GM19099 (cell line): ENCODE measurements around the gene EIF4E2.

Experiments
- POLR2A ChIP-seq: IDR thresholded peaks from 3 replicates; pipeline ENCODE4 v1.6.1; 2011; ENCODE audit warnings: low read depth; ENCODE audit not compliant: insufficient read length; ENCODE audit errors: extremely low read depth

EIF4E2 gene

GRCh38 chr2:232550354-232551249 is at the start of gene EIF4E2, which contains the start of gene TIGD1:
Gene EIF4E2, plus strand, starts transcription at chr2:232550689. Its CDS starts 36 bp downstream, at chr2:232550725.
Gene TIGD1, minus strand, starts transcription at chr2:232550557. Its CDS starts 675 bp downstream, at chr2:232549882.
- peak; percentile 94 for TF ChIP-seq POLR2A

GRCh38 chr2:232501331-232501771 is 49.1 kb upstream of the EIF4E2 start:
- TF ChIP-seq POLR2A, result no peak

GRCh38 chr2:232501794-232502390 is 48.6 kb upstream of the EIF4E2 start:
- TF ChIP-seq POLR2A, result no peak

DNA sequence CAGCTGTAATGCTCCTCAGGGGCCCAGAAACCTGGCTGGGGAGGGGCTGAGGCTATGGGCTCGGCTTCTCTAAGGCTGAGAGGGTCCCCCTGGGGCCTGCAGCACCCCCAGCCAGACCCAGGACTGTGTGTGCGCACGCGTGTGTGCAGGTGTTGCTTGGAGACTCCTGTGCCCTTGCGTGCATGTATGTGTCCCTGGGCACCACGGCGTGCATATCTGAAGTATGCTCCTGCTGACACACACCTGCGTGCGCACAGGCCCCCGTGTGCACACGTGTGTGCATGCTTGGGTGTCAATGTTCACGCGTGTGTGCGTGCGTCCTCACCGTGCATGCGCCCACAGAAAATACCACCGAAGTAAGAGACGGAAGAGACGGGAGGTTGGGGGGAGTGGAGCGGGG is 48.0 kb upstream of the EIF4E2 start:
- no peak for TF ChIP-seq POLR2A

DNA sequence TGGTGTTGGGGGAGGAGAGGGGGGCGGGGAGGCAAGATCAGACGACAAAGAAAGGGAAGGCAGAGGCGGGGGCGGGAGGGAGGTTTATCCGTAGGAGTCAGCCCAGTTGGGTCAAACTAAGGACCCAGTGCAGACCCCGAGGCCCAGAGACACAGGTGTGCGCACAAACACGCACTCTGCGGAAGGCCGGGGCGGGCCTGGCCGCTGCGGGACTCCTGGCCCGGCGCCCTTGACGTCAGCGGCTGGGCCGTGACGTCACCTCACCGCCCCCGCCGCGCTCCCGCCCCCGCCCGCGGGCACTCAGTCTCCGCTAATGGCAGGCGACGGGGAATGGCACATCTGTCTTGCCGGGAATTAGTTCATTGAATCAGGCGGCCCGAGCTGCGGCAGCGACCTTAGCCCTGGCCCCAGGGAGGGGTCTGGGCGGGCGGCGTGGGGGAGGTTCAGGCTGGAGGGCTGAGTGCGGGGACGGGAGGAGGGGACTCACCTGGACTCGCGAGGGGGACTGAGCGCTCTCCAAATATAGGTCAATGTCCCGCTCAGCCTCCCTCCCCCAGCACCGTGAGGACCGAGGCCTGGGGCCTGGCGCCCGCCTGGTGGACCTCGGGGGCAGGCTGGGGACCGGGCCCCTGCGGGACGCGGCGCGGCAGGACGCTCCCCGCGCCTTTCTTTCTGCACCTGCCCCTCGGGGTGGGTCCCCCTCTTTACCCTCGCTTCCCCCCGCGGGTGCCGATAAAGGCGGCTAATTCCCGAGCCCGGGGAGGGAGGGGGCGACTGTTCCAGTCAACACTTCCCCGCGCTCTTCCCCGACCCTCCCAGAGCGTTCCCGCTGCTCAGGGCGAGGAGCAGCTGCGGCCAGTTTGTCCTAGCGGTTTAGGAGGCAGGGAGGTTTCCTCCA is 47.3 kb upstream of the EIF4E2 start:
- no peak for TF ChIP-seq POLR2A

- no peak for TF ChIP-seq POLR2A
Measured at GRCh38 chr2:232503809-232504323, 46.6 kb upstream of the EIF4E2 start.

DNA sequence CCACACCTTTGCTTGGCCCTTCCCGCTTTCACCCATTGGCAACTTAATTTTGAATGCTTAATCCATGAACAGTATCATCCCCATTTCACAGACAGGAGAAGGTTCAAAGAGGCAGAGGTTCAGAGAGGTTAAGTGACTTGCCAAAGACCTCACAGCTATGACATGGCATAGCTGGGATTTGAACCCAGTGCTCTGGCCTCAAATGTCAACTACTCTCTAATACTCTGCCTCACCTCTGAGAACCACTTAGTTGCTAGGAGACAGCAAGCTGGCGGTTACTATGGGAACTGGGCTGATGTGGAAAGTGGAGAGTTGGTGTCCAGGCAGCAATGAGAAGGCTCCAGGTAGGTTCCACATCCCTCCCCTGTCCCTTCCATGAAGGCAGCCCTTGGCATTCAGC is 46.1 kb upstream of the EIF4E2 start:
- no peak for TF ChIP-seq POLR2A

- no peak for TF ChIP-seq POLR2A
Measured at GRCh38 chr2:232505856-232506255, 44.6 kb upstream of the EIF4E2 start.

DNA sequence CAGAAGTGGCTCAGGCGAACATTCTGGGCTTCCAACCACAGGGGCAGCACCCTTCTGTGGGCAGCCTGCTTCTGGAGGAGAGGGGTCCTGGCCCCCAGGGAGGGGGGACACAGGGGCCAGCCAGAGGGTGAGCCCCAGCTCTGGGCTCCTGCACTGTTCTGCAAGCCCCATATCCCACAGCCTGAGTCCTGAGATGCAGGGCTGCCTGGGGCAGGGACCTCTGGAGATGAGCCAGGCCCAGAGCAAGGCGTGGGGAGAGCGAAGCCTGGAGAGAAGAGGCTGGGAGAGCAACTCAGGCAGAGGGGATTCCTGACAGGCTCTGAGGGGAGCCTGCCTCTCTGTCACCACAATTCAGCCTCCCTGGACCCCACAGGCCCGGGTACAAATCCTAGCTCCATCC is 43.8 kb upstream of the EIF4E2 start:
- TF ChIP-seq POLR2A, result no peak

DNA sequence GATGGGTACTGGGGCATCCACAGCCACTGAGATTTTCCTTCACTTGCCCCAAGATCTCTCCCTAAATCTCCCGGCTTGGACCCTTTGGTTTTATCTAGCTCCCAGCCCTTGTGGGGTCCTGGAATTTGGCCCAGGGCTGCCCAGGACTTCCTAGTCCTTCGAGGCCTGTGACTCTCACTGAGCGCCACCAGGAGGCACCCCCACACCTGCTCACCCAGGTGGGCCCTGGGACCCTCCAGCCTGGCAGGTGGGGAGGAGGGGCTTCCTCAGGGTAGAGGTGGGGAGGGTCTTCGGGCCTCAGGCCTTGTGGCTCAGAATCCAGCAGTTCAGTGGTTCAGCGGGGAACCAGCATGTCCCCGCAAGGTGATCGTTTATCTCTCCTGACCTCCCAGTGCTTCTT is 42.2 kb upstream of the EIF4E2 start:
- no peak for TF ChIP-seq POLR2A

DNA sequence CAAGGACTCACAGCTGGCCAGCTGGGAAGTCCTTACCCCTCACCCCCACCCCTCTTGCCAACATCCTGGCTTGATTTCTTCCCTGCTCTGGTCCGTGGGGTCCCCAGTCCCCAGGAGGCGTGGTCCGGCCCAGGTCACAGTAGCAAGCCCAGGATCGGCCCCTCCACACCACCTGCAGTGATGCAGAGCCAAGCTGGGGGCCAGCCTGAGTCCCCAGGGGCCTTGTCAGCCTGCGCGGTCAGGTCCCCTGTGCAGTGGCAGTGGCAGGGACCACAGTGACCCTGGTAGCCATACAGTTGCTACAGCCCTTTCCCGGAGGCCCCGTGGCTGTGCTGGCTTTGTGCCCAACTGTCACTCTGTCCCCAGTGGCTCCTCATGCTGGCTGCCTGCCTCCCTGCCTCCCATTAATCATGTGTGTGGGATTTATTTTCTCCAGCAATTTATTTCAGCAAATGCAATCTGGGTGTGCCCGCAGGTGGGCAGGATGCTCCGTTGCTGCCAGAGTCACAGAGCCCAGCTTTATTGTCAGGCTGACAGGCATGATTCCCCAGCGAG is 39.1 kb upstream of the EIF4E2 start:
- TF ChIP-seq POLR2A, result no peak

DNA sequence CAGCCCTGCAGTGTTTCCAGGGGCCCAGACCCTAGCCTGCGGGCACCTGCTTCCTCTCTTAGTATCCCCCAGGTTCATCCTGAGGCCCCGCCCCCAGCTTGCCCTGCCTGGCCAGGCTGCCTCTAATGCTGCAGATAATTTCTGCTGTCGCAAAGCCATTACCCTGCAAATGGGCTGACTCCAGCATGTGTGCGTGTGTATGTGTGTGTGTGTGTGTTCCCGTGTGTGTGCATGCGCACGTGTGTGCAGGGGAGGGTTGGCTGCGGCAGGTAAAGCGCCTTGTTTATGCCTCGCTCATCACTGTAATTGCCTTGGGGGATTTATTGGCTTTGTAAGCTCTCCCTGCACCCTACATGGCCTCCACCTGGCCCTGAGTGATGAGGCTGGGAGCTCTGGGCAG is 37.9 kb upstream of the EIF4E2 start:
- no peak for TF ChIP-seq POLR2A

DNA sequence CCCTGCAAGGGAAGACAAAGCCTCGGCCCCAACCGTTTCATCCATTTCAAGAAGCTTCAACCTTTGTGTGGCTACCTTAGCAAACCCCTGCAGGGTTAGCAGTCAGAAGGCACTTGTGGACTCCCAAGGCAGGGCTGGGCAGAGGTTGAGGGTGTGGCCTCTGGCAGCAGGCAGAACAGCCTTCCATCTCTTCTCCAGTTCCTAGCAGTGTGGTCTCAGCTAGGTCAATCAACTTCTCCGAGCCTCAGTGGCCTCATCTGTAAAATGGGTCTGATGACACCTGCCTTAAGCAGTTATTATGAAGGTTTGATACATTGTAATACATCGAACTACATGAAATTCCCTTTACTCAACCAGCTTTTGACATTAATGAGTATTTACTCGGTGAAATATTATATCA is 37.1 kb upstream of the EIF4E2 start:
- no peak for TF ChIP-seq POLR2A

- no peak for TF ChIP-seq POLR2A
Measured at GRCh38 chr2:232515639-232516038, 34.9 kb upstream of the EIF4E2 start.
